K562 (cell line): ENCODE data around the gene HOXD4. TPM values are rescaled to one million over a fixed set of nuclear protein-coding genes. Genes with fewer than 3 reads are reported as not detected.

Experiments
- ATAC-seq: fragments of 200-7000 bp; cut with Tn5 transposase; 3 replicates; pipeline ENCODE4 v1.9.1; 2020; ENCODE audit warnings: moderate library complexity
- BruUV-seq: library from RNA; stranded (reverse); fragments of 400-500 nt; replicated peaks from 2 replicates; lab custom pipeline; 2021; lab: Mats Ljungman, UMichigan
- CTCF ChIA-PET: fragments of 300-600 bp; formaldehyde crosslinking; extraction: SDS; loops from one replicate; lab custom pipeline; 2021; ENCODE audit warnings: low intra/inter-chr PET ratio; lab: Yijun Ruan, JAX
- POLR2A ChIA-PET: fragments of 300-600, 350-650 bp; sonication (Branson Sonifier 250); formaldehyde crosslinking; extraction: SDS; loops from one replicate; lab custom pipeline; 2021; ENCODE audit warnings: antibody characterized with exemption, inconsistent platforms; lab: Yijun Ruan, JAX
- DNase-seq, 4 experiments: peaks; one replicate each; pipeline versions ENCODE4 v3.0.0 to v3.0.0-alpha.2; 2011 to 2018; ENCODE audit warnings: low spot score in 3 of 4, mixed read lengths in 3 of 4; ENCODE audit errors: extremely low read depth in 1 of 4
- FAIRE-seq: peaks from 2 replicates; lab custom pipeline; 2011; peaks lifted over from hg19 to GRCh38; lab: Jason Lieb, UNC
- H2AFZ ChIP-seq: 2 replicates; pipeline ENCODE4 v1.6.0; 2011; ENCODE audit warnings: low read depth, low read length, control low read depth, inconsistent platforms
- H3K27ac ChIP-seq: fragments of 200-600 bp; 3 replicates; pipeline ENCODE4 v1.8.0; 2011; ENCODE audit warnings: low read depth, mild to moderate bottlenecking, control low read depth, inconsistent platforms, low read length, moderate library complexity, mixed read lengths; ENCODE audit errors: extremely low read depth
- H3K27me3 ChIP-seq, 2 experiments: fragments of 300-600 bp in 1 of 2; 2 replicates in 1 of 2; 3 replicates in 1 of 2; pipeline versions ENCODE4 v1.6.0 to v1.8.0; 2011; ENCODE audit warnings: inconsistent platforms in 2 of 2, low read length in 2 of 2, mild to moderate bottlenecking in 1 of 2, mixed read lengths in 1 of 2, moderate library complexity in 1 of 2; ENCODE audit not compliant: control insufficient read depth in 2 of 2, insufficient read depth in 2 of 2
- H3K36me3 ChIP-seq: fragments of 300-600 bp; 3 replicates; pipeline ENCODE4 v1.8.0; 2011; ENCODE audit warnings: mild to moderate bottlenecking, low read length, inconsistent platforms; ENCODE audit not compliant: control insufficient read depth, insufficient read depth
- H3K4me1 ChIP-seq, 2 experiments: fragments of 200-600 bp in 1 of 2; replicated peaks in 1 of 2; 2 replicates in 1 of 2; 3 replicates in 1 of 2; pipeline versions ENCODE4 v1.5.1 to v1.8.0; 2011; ENCODE audit warnings: inconsistent platforms in 2 of 2, low read length in 2 of 2, mild to moderate bottlenecking in 1 of 2, mixed read lengths in 1 of 2, moderate library complexity in 1 of 2; ENCODE audit not compliant: control insufficient read depth in 2 of 2, insufficient read depth in 2 of 2
- H3K4me2 ChIP-seq: 2 replicates; pipeline ENCODE4 v1.6.1; 2011; ENCODE audit warnings: low read length, control low read depth, inconsistent platforms, mixed read lengths; ENCODE audit not compliant: insufficient read depth
- H3K4me3 ChIP-seq: fragments of 200-600 bp; sonication (generic), shearing (Covaris generic); 2 replicates; pipeline ENCODE4 v1.5.1; 2016; ENCODE audit warnings: control low read depth, inconsistent platforms
- H3K79me2 ChIP-seq: fragments of 200-600 bp; 3 replicates; pipeline ENCODE4 v1.8.0; 2011; ENCODE audit warnings: low read length, inconsistent platforms; ENCODE audit not compliant: control insufficient read depth, insufficient read depth
- H3K9ac ChIP-seq, 2 experiments: 2 replicates each; pipeline versions ENCODE4 v1.6.0 to v1.6.1; 2011; ENCODE audit warnings: low read depth in 2 of 2, low read length in 2 of 2, control low read depth in 1 of 2, inconsistent platforms in 1 of 2, mild to moderate bottlenecking in 1 of 2, mixed read lengths in 1 of 2; ENCODE audit not compliant: insufficient read depth in 1 of 2
- H3K9me1 ChIP-seq: one replicate; pipeline ENCODE4 v1.6.0; 2011; ENCODE audit warnings: inconsistent platforms, mild to moderate bottlenecking, low read length, moderate library complexity; ENCODE audit not compliant: control insufficient read depth, insufficient read depth
- H3K9me3 ChIP-seq: replicated peaks from 2 replicates; pipeline ENCODE4 v1.5.1; 2011; ENCODE audit warnings: low read depth, low read length, inconsistent platforms; ENCODE audit not compliant: control insufficient read depth, insufficient read depth
- H4K20me1 ChIP-seq: replicated peaks from 2 replicates; pipeline ENCODE4 v1.6.1; 2011; ENCODE audit warnings: low read length, inconsistent platforms, mixed read lengths; ENCODE audit not compliant: control insufficient read depth, insufficient read depth
- BMI1 ChIP-seq: fragments of 150-350 bp; IDR thresholded peaks from 2 replicates; pipeline ENCODE4 v1.6.1; 2014; ENCODE audit warnings: low read length
- CBX2 ChIP-seq: fragments of 200-600 bp; sonication (generic); IDR thresholded peaks from one replicate; pipeline ENCODE4 v1.6.1; 2012; ENCODE audit warnings: mild to moderate bottlenecking, low read length, inconsistent platforms; ENCODE audit not compliant: insufficient read depth, poor library complexity, severe bottlenecking
- CBX8 ChIP-seq: fragments of 200-600 bp; sonication (generic); IDR thresholded peaks from 2 replicates; pipeline ENCODE4 v1.6.1; 2012; ENCODE audit warnings: borderline replicate concordance, mixed run types, low read depth, mild to moderate bottlenecking, moderate library complexity, mixed read lengths, low read length, control low read depth, inconsistent platforms; ENCODE audit not compliant: poor library complexity, severe bottlenecking; ENCODE audit errors: extremely low read depth
- NKRF ChIP-seq: fragments of 450-650 bp; IDR thresholded peaks from 2 replicates; pipeline ENCODE4 v1.6.1; 2016; ENCODE audit warnings: borderline replicate concordance
- PRDM10 ChIP-seq: fragments of 450-650 bp; IDR thresholded peaks from 2 replicates; pipeline ENCODE4 v1.6.1; 2018; ENCODE audit not compliant: partially characterized antibody
- RBM25 ChIP-seq: fragments of 200-400 bp; formaldehyde crosslinking; IDR thresholded peaks from 2 replicates; pipeline ENCODE4 v1.6.1; 2018; ENCODE audit warnings: low read length, low read depth, moderate library complexity; ENCODE audit not compliant: severe bottlenecking
- RNF2 ChIP-seq: sonication (generic); IDR thresholded peaks from 2 replicates; pipeline ENCODE4 v1.6.1; 2016
- ZFP36 ChIP-seq: fragments of 150-350 bp; IDR thresholded peaks from 2 replicates; pipeline ENCODE4 v1.6.1; 2018; ENCODE audit warnings: low read length, low read depth; ENCODE audit not compliant: partially characterized antibody
- ZFP91 ChIP-seq: sonication (generic); formaldehyde crosslinking; IDR thresholded peaks from 2 replicates; pipeline ENCODE4 v1.8.0; 2022; ENCODE audit warnings: mild to moderate bottlenecking, missing genetic modification reagents
- ZNF512 ChIP-seq: IDR thresholded peaks from 2 replicates; pipeline ENCODE4 v1.6.1; 2016; ENCODE audit warnings: missing genetic modification characterization, missing compliant biosample characterization
- WGBS: fragments of 100-300 bp; shearing (Covaris generic); methylation state at CpG from one replicate; pipeline ENCODE4 v1.1.6; 2016; ENCODE audit warnings: low coverage, mixed read lengths; ENCODE audit not compliant: insufficient coverage; ENCODE audit errors: missing lambda C conversion rate; 5-methylcytosine and 5-hydroxymethylcytosine counted together
- in situ Hi-C: fragments of 300-500 bp; cut with MboI; formaldehyde crosslinking; loops from 4 replicates; pipeline ENCODE4 v1.15.0; 2018; ENCODE audit warnings: inconsistent platforms, mixed read lengths
- intact Hi-C: fragments of 100-400 bp; cut with micrococcal nuclease; formaldehyde crosslinking; loops from 2 replicates; pipeline ENCODE4 v1.14.2; 2022
- polyA plus RNA-seq, 8 experiments: library from polyadenylated mRNA; depleted of rRNA in 4 of 8; stranded (reverse) in 5 of 8; unstranded in 3 of 8; fragments of >200 nt; fragmentation: Nextera tagmentation in 2 of 8; fragmentation: Illumina TruSeq in 1 of 8; extraction: Ambion mirVana in 2 of 8; extraction: Trizol in 1 of 8; gene quantifications; 2 replicates each; pipeline versions ENCODE4 v1.2.1 to v1.2.3, GENCODE V29; 2011 to 2014; ENCODE audit warnings: inconsistent platforms in 1 of 8, missing spikeins in 1 of 8
- total RNA-seq, 7 experiments: library from RNA; depleted of rRNA in 6 of 7; stranded (reverse); fragments of >200 nt in 6 of 7; fragmentation: Illumina TruSeq in 2 of 7; extraction: Trizol in 2 of 7; gene quantifications; 2 replicates each; pipeline versions ENCODE4 v1.2.1 to v1.2.3, GENCODE V29; 2011 to 2021; ENCODE audit warnings: low replicate concordance in 1 of 7

HOXD4 gene
- total and polyA plus RNA-seq, 9 of the 15 experiments (the other 6 are each of a cell fraction or from before 2014, with no cell fraction given): not detected

GRCh38 chr2:176130957-176131847 is 20.1 kb upstream of the HOXD4 start:
- WGBS: 6% methylated on average over 14 of the region's 15 CpGs
- 0 out of 2 replicates have a peak, but pooled peaks cover 5% of the 10 kb centered on the region for H4K20me1 ChIP-seq
- ChIA-PET POLR2A (interaction anchor here (0.9 to 1.7 kb wide), 2 partner anchors 316 to 486 kb away, joined by 3 read pairs; no protein-coding TSS in a partner anchor), CTCF (no interaction called here)
- FAIRE-seq (no peak), DNase-seq (no peak), ATAC-seq (no peak)
- H3K9ac ChIP-seq: no peak overlapping the region
- H3K27ac ChIP-seq: no peak overlapping the region
- peak overlapping the region; percentile 28; the same call in 1 of the 2 replicates for H2AFZ ChIP-seq
- no peaks in the 10 kb centered on the region for H3K9me1 ChIP-seq
- intact Hi-C loops: no loop called here
- peak overlapping the region; percentile 16; the same call in 1 of the 2 replicates for H3K4me2 ChIP-seq
- peaks cover 0 to 21% of the 10 kb centered on the region in 2 experiments; a peak in 2 of 5 replicates for H3K4me1 ChIP-seq
- H3K27me3 ChIP-seq: peaks cover 46 to 67% of the 10 kb centered on the region in 2 experiments
- H3K79me2 ChIP-seq: no peaks in the 10 kb centered on the region
- H3K9me3 ChIP-seq: no peaks in the 10 kb centered on the region
- no TSS peak for BruUV-seq
- in situ Hi-C loops: loop anchor here (25.0 kb wide), 2 partner anchors 681 to 1631 kb away; no protein-coding TSS in a partner anchor
- H3K4me3 ChIP-seq: no peak overlapping the region
- H3K36me3 ChIP-seq: no peaks in the 10 kb centered on the region
- TF ChIP-seq RNF2 (peak; percentile 58; the same call in 1 of the 2 replicates), ZFP36 (peak; percentile 40), RBM25 (no peak), ZNF512 (tag) (peak; percentile 48; the same call in 1 of the 2 replicates), CBX2 (peak; percentile 99), PRDM10 (peak; percentile 54), NKRF (no peak), BMI1 (peak; percentile 34), ZFP91 (CRISPR knock-in tag) (no peak), CBX8 (peak; percentile 85)
